Amniotic epithelial cell (primary cell): ENCODE results near the gene PCDHGA7.
"Not testable (repeated sequence)": the region's sequence is repeated elsewhere in the genome, so short reads cannot be mapped to it uniquely, and the experiment has no call there.

Experiments
- DNase-seq: peaks from one replicate; pipeline ENCODE4 v3.0.0-alpha.2; 2010; ENCODE audit warnings: low read depth

PCDHGA7 gene

GRCh38 chr5:141382469-141383294, at the start of gene PCDHGA7:
PCDHGA7 (plus strand) TSS chr5:141382742; CDS start chr5:141382900, 158 bp downstream.
- peak; percentile 37 for DNase-seq

GRCh38 chr5:141338538-141339306, 43.8 kb upstream of the PCDHGA7 start, which contains the start of gene PCDHGA2:
PCDHGA2 (plus strand) TSS chr5:141338760.
- DNase-seq, result peak; percentile 43

GRCh38 chr5:141340781-141341354, 41.7 kb upstream of the PCDHGA7 start:
- DNase-seq, result not testable (repeated sequence)

- DNase-seq, result no peak
Measured at GRCh38 chr5:141342773-141343172, 39.8 kb upstream of the PCDHGA7 start.

GRCh38 chr5:141343242-141343952, 39.1 kb upstream of the PCDHGA7 start, which contains the start of gene PCDHGA3:
PCDHGA3 (plus strand) TSS chr5:141343829; CDS start chr5:141344034, 205 bp downstream.
- peak; percentile 51 for DNase-seq

GRCh38 chr5:141343953-141344463, 38.5 kb upstream of the PCDHGA7 start:
- DNase-seq, result no peak

- no peak for DNase-seq
Measured at GRCh38 chr5:141345327-141345726, 37.2 kb upstream of the PCDHGA7 start.

GRCh38 chr5:141346017-141346416, 36.5 kb upstream of the PCDHGA7 start:
- DNase-seq, result not testable (repeated sequence)

- peak; percentile 45 for DNase-seq
Measured at GRCh38 chr5:141349917-141350619, 32.5 kb upstream of the PCDHGA7 start, which contains the start of gene PCDHGB1. PCDHGB1 (plus strand) TSS chr5:141350099; CDS start chr5:141350261, 162 bp downstream.

GRCh38 chr5:141351591-141351990, 31.0 kb upstream of the PCDHGA7 start:
- no peak for DNase-seq

GRCh38 chr5:141354900-141355469, 27.6 kb upstream of the PCDHGA7 start, which contains the start of gene PCDHGA4:
PCDHGA4 (plus strand) TSS chr5:141355021; CDS start chr5:141355108, 87 bp downstream.
- no peak for DNase-seq

GRCh38 chr5:141355641-141356040, 26.9 kb upstream of the PCDHGA7 start:
- DNase-seq, result no peak

GRCh38 chr5:141356133-141356532, 26.4 kb upstream of the PCDHGA7 start:
- DNase-seq, result no peak

- no peak for DNase-seq
Measured at GRCh38 chr5:141356950-141357349, 25.6 kb upstream of the PCDHGA7 start.

- DNase-seq, result peak; percentile 31
Measured at GRCh38 chr5:141359790-141360426, 22.6 kb upstream of the PCDHGA7 start, which contains the start of gene PCDHGB2. PCDHGB2 (plus strand) TSS chr5:141359994; CDS start chr5:141360136, 142 bp downstream.

GRCh38 chr5:141360685-141361084, 21.9 kb upstream of the PCDHGA7 start:
- no peak for DNase-seq

- no peak for DNase-seq
Measured at GRCh38 chr5:141362719-141363118, 19.8 kb upstream of the PCDHGA7 start.

GRCh38 chr5:141363952-141364660, 18.4 kb upstream of the PCDHGA7 start, which contains the start of gene PCDHGA5:
PCDHGA5 (plus strand) TSS chr5:141364162; CDS start chr5:141364331, 169 bp downstream.
- DNase-seq, result no peak
